ENCODE measurements around the gene IL4R. TPM values are rescaled to one million over a fixed set of nuclear protein-coding genes. Genes with fewer than 3 reads are reported as not detected.

The IL4R gene
- total RNA-seq, 1 donor from 2014 or later, result 12.3 TPM

DNA sequence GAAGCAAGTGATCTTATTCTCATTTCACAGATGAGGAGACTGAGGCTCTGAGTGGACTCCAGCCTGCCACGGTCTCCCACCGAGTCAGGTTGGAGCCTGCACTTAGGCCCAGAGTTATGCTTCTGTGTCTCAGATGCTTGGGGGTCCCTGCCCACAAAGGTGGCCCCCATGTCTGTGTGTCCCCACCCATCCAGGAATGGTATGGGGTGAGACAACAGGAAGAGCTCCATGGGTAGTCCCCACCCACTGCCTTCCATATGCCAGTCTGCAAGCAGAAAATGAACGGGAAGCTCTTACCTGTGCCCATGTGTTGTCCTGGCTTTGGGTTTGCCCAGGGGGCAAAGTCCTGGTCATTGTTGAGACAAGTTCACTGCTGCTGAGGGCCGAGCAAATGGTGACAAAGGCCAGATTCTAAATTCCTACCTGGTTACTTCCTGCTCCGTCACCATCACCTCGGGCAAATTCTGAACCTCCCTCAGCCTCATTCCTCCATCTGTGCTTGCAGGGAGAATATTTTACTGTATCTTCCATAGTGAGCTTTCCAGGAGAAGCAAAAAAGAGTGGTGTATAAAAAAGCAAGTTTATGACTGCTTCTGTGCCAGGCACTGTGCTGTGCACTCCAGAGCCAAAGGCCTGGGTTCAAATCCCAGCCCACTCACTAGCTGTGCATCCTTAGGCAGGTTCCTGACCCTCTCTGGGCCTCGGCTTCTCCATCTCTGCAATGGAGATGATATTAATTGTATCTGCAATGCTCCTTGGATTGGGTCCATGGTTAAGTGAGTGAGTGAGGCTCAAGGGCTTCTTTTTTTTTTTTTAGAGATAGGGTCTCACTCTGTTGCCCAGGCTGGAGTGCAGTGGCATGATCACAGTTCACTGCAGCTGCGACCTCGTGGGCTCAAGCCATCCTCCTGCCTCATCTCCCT, 9.3 kb downstream of the IL4R start:
- no peak for DNase-seq (ENCODE audit: extremely low spot score, unreplicated experiment)
- Mint-ChIP-seq H3K27me3 (no peaks in the 10 kb centered on the region), H3K9me3 (no peaks in the 10 kb centered on the region), H3K36me3 (no peaks in the 10 kb centered on the region), H3K4me3 (peak overlapping the region; percentile 32), H3K4me1 (ENCODE audit: unreplicated experiment) (peaks cover 24% of the 10 kb centered on the region), H3K27ac (peak overlapping the region; percentile 93)
- no peak for TF ChIP-seq CTCF (conservative IDR thresholded peaks at IDR 0.05)

DNA sequence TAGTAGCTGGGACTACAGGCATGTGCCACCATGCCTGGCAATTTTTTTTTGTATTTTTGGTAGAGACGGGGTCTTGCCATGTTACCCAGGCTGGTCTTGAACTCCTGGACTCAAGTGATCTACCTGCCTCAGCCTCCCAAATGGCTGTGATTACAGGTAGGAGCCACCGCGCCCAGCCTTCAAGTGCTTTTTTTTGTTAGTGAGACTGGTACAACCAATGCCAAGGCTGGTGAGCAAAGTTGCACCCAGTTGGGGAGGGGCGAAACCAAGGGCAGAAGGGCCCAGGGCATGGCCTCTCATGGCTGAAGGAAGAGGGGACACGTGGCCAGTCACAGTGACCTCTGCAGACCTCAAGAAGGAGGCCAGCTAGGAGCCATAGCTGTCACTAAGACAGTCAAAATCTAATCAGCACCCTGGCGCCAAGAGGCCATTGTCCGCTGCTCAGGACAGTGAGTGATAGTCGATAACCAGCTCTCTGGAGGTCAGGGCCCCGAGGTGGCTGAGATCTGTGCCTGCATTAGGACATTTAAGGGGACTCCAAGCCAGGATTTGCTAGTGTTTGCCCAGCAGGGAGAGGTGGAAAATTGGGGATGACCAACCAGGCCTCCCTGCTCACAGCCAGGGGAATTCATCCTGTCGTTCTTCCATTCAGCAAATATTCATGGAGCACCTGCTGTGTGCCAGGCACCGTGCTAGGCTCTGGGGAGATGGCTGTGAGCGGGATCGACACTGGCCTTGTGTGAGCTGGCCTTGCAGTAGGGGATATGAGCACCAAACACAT, 10.2 kb downstream of the IL4R start:
- Mint-ChIP-seq H3K4me3 (no peak overlapping the region), H3K27ac (peak overlapping the region; percentile 39), H3K36me3 (no peaks in the 10 kb centered on the region), H3K27me3 (no peaks in the 10 kb centered on the region), H3K4me1 (ENCODE audit: unreplicated experiment) (peaks cover 15% of the 10 kb centered on the region), H3K9me3 (no peaks in the 10 kb centered on the region)
- DNase-seq (ENCODE audit: extremely low spot score, unreplicated experiment), result no peak
- TF ChIP-seq CTCF (conservative IDR thresholded peaks at IDR 0.05), result no peak

- TF ChIP-seq CTCF (conservative IDR thresholded peaks at IDR 0.05), result no peak
- Mint-ChIP-seq H3K4me3 (no peak overlapping the region), H3K36me3 (no peaks in the 10 kb centered on the region), H3K27me3 (no peaks in the 10 kb centered on the region), H3K27ac (peak overlapping the region; percentile 39), H3K9me3 (no peaks in the 10 kb centered on the region), H3K4me1 (ENCODE audit: unreplicated experiment) (peaks cover 14% of the 10 kb centered on the region)
- DNase-seq (ENCODE audit: extremely low spot score, unreplicated experiment), result no peak
Observed at GRCh38 chr16:27324851-27325301, 11.1 kb downstream of the IL4R start.

DNA sequence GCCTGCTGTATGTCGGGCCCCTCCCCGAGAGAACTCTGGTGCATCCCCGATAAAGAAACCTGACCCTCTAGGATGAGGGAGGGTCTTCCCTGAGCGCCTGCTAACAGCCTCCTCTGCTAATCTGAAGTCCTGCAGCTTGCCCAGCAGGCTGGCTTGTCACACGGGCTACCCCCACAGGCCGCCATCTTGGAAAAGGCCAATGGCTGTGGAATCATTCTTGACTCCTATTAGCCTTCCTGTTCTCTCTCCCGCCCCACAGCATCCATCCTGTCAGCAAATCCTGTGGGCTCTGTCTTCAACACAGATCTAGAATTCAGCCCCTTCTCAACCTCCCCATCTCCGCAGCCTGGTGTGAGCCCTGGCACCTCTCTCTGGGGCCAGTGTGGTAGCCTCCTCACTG, 12.0 kb downstream of the IL4R start:
- TF ChIP-seq CTCF (conservative IDR thresholded peaks at IDR 0.05), result no peak
- no peaks in the 10 kb centered on the region for H3K9me3 Mint-ChIP-seq
- H3K4me1 Mint-ChIP-seq (ENCODE audit: unreplicated experiment), result peaks cover 19% of the 10 kb centered on the region
- no peaks in the 10 kb centered on the region for H3K36me3 Mint-ChIP-seq
- no peak for DNase-seq (ENCODE audit: extremely low spot score, unreplicated experiment)
- no peaks in the 10 kb centered on the region for H3K27me3 Mint-ChIP-seq
- peak overlapping the region; percentile 84 for H3K27ac Mint-ChIP-seq
- no peak overlapping the region for H3K4me3 Mint-ChIP-seq

- no peak overlapping the region for H3K4me3 Mint-ChIP-seq
Observed at GRCh38 chr16:27326251-27326650, 12.5 kb downstream of the IL4R start.

More at GRCh38 chr16:27326251-27326650, 12.5 kb downstream of the IL4R start:
- DNase-seq (ENCODE audit: extremely low spot score, unreplicated experiment), result no peak
- peak overlapping the region; percentile 84 for H3K27ac Mint-ChIP-seq
- no peaks in the 10 kb centered on the region for H3K36me3 Mint-ChIP-seq
- H3K9me3 Mint-ChIP-seq, result no peaks in the 10 kb centered on the region
- no peaks in the 10 kb centered on the region for H3K27me3 Mint-ChIP-seq
- TF ChIP-seq CTCF (conservative IDR thresholded peaks at IDR 0.05), result no peak
- peaks cover 19% of the 10 kb centered on the region for H3K4me1 Mint-ChIP-seq (ENCODE audit: unreplicated experiment)

All from type B pancreatic cell (in vitro differentiated cells).